AG08396 (cell line): ENCODE results near the gene MLLT10.

Source experiments
- DNase-seq: peaks from one replicate; pipeline ENCODE4 v3.0.0; 2012; ENCODE audit warnings: low spot score, mixed read lengths

MLLT10 gene

GRCh38 chr10:21501731-21502347, 32.2 kb upstream of the MLLT10 start:
- DNase-seq, result no peak

DNA sequence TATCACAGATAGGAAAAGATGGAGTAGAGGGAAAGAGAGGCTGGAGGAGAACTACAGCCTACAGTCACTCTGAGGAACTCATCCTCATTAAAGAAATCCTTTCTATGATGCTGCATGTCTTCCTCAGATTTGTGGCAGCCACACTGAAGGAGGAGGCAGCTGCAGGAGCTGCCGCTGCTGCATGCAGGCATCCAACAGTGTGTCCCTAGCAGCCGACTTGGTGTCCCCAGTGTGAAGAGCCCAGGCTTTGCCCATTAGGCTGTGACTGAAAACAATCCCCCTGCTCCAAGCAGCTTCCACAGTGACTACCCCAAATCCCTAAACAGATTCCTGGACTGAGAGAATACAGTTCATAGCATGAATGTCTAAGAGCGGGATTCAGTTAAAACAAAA, 31.7 kb upstream of the MLLT10 start:
- no peak for DNase-seq

DNA sequence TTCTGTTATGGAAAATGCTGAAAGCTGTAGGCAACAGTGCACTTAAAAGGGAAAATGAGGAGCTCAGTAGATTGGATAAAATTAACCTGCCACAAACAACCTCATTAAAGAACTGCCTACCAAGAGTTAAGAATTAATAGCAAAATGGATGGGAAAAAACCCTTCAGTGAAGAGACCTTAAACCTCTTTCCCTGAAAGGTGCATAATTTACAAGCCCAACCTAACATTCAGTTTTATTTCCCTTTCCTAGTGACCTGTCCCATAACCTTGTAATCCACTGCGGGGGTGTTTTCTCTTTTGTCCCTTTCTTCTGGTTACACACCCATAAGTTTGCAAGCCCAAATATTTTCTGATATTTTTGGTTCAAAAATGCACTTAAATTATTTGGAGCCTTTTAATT, 30.5 kb upstream of the MLLT10 start:
- DNase-seq, result no peak

- no peak for DNase-seq
Observed at GRCh38 chr10:21505711-21506278, 28.2 kb upstream of the MLLT10 start.

DNA sequence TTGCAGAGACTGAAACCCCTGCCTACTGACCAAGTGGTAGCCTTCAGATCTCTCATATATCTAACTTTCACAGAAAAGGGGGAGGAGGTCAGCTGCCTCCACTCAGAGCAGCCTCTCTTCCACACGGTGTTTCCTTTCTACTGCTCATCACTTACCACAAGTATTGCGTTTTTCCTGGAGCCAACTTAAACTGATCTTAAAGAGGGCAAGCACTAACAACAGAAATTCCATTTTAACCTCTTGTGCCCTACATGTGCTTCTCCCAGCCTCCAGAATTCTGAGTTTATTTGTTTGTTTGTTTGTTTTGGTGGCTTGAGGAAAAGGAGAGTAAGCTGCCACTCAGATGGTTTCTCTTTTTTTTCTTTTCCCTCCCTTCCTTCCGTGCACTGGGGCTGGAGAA, 27.7 kb upstream of the MLLT10 start:
- no peak for DNase-seq

DNA sequence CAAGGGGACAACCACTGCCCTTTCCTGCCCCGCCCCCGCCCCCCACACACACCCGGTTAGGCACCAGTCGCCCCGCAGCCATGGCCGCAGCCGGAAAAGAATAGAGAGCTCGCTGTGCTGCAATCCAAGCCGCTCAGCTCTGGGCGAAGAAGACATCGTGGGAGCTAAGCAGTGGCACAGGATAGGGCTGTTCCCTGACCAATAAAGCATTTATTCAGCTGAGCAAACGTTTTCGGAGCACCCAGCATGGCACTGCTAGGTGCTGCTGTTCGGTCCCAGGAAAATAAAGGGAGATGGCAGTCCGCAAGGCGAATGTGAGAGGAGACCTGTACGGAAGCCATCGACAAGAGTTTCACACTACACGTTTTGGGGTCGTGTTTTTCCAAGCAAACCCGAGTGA, 26.9 kb upstream of the MLLT10 start:
- no peak for DNase-seq

DNA sequence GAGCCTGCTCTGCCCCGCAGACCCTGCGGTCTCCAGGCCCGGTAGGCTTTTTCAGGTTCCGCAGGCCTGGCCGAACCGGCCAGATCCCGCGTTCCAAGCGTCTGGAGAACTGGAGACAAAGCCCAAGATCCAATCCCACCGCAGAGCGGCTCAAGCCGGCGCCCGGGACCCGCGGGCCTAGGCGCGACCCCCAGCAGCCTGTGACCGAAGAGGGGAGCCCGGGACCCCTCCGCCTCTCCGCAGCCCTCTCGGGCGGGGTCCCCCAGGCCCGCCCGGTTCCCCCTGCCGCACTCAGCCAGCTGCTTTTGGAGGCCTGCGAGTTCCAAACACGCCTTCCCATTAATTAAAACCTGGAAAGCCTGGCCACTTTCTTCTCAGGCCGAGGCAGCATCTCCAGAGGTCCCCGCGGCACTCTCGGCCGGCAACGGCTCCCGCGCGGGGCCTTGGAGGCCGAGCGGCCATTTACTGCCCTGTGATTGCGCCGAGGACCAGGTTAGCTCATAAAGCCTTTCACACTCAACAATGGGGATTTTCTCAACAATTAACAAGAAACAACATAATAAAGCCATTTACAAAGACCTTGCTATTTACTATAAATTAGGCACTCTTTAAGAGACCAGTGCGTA, 25.2 kb upstream of the MLLT10 start:
- no peak for DNase-seq

- no peak for DNase-seq
Observed at GRCh38 chr10:21509341-21510240, 24.4 kb upstream of the MLLT10 start.

- peak; percentile 54 for DNase-seq
Observed at GRCh38 chr10:21510241-21511094, 23.6 kb upstream of the MLLT10 start.

DNA sequence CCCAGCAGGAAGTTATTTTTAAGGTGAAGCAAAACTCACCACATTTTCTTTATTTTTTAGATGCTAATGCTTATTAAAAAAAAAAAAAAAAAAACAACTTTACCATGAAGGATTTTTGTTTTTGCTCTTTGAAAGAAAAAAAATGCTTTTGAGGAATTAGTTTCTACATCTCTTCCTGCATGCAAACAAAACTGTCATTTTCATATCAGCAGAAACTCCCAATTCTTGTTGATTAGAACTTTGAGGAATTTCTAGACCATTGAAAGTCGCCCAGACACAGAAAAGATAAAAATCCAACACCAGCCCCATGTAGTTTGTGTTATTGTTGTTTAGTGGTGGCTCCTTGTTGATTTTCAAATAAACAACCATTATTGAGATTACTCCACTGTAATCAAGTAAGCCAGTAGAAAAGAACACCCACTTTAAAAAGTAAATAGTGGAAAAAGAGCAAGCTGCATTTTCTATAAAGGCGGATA, 22.9 kb upstream of the MLLT10 start:
- DNase-seq, result no peak

DNA sequence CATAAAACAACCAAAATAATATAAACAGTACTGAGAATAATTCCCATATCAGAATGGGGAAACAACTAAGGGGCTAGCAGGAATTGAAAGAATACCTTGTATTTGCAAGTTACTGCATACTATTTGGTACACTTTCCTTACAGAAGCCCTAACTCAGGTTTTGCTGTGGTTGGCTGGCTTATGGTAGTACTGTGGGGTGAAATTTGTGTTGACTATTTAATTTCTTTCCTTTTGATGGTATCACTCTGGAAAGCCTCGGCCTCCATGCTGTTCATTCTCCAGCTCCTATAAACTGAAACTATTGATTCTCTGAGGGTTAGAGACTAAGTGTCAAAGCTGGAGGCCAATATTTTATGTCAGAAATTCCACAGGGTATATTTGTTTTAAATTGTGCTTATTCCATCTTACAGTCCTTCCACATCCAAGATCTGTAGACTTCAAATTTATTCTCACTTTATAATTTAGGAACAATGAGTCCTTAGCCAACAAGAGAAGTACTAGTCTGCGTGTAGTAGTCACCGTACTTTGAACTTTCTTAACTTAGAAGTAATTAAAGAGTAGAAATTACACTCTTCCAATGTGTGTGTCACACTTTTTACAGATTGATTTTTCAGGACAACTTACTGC, 22.0 kb upstream of the MLLT10 start:
- DNase-seq, result no peak

DNA sequence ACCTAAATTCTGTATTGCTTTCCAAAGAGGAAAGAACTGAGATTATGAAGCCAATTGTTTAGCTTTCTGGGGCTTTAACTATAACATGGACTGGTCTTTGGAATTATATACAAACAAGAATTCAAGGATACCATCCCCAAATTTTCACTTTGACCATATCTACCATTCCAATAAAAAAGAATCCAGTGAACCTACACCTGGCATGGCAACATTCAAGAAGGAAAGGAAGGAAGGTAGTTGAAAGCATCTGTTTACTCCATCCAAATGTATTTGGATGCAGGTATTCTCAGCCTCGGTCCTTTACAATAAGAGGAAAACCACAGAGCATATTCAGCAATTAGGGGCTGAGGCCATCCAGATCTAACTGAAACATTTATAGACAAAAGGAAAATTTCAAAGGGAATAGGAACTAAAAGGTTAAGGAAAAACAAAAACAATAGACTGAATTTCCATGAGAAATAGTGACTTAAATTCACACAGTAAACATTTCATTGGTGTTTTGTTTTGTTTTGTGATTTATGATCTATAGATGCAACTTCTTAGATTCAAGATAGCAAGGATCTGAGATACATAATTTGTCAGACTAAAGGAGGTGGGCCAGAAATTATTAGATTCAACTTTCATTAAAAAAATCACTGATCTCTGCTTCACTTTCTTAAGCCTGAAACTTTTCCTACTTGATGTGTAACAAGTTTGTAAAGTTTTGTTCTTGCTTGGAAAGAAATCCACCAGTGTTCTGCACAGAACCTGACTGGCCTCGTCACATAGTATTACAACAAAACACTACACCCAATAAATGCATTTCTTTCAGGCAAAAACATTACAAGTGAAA, 21.2 kb upstream of the MLLT10 start:
- DNase-seq, result no peak

DNA sequence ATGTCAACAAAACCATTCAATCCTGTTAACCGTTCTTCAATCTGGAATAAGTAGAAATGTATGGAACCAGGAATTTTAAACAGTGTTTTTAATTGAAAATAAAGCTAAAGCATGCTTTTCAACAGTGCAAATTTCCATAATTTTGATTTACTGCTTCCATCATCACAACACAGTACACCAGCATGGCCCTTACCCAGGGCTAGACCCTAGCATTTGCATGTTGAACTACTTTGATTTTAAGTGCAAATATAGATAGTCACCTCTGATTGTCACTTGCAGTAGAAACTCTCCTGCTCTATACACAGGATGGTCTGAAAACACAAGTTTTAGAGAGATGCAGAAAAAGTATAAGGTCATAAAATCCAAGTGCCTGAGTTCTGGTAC, 20.6 kb upstream of the MLLT10 start:
- no peak for DNase-seq

GRCh38 chr10:21514129-21514817, 19.8 kb upstream of the MLLT10 start:
- no peak for DNase-seq

DNA sequence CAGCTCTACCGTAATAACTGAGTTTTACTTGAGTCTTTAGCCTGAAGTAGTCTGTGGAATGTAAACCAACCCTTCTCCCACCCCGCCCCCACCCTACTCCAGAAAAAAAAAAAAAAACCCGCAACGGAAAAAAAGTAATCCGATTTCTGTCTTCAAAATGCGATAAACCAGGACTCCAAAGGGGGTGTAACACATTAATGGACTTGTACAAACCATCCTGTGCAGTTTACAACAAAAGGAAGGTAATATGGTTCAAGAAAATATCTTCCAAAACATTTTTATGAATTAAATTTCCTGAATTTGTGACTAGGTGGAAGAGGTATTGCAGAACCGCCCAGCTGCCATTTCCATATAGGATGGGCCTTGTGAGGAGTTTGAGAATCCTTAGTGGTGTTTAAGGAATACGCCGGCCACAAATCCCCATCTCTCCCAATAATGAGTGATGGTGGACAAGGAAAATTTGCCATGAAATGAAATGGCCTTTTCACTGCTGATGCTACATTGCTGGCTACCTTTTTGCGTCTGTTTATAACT, 19.1 kb upstream of the MLLT10 start:
- no peak for DNase-seq

DNA sequence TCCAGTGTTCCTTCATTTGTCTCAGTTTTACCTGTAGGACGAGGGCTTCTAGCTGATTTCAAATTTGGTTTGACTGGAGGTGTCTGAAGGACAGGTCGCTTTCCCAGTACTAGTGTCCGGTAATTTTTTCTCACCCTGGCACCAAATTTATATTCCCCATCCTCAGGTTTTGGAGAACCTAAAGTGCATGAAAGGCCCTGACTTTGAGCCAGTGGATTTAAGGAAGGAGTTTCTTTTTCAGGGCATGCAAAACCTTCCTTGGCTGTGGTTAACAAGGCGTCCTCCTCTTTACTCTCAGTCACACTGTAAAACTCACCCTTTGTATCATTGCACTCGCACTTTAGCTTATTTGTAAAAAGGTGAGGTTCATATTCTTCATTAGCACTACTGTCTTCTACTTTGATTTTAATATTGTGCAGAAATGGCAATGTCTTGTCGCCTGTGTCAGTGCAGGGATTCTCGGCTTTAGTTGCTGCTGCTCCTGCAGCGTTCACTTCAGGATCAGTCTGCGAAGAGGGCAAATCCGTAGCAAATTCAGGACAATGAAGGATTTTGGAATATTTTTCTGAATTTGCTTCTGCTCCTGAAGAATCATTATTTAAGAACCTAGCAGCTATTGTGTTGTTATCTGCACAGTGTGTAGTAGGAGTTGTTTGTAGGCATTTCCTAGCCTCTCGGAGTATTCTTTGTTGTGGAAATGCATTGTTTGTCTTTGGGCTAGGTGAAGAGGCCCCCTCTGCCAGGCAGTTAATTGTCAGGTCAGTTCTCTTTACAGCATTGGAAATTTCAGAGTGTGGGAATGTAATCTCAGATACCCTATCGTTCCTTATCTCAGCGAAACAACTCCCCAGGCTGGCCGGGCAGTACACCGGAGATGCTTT, 18.4 kb upstream of the MLLT10 start:
- DNase-seq, result no peak

DNA sequence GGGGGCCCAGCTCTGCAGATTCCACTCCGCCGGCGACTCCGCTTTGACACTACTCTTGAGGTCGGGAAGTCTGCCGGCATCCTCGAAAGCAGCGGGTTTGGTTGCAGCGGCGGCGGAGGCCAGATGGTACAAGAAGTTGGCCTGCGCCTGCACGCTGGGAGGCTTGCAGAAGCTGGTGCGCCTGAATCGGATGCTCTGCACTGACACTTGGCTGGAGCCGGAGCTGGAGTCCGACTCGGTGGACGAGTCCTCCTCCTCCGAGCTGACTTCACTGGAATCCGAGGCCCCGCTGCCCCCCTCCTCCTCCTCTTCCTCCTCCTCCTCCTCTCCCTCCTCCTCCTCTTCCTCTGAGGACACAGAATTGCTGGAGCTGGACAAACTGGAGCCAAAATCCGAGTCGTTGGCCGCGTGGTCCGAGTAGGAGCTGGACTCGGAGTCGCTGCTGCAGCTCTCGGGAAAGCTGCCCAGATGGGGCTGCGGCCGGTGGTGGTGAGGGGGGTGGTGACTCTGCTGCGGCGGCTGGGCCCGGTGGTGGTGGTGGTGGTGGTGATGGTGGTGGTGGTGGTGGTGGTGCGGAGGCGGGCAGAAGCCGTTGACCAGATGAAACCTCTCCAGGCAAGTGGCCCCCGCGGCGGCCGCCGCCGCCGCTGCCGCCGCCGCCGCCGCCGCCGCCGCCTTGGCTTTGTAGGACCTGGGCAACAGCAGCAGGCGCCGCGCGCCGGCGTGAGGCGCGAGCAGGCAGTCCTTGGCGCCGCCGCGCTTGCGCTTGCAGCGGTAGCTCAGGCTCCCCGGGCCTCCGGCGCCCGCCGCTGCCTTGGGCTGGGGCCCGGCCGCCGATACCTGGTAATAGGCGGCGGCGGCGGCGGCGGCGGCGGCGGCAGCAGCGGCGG, 17.5 kb upstream of the MLLT10 start:
- peak; percentile 75 for DNase-seq
